Stimulated activated naive B cell treated with anti-CD40 and anti-IgM and Interleukin-4, amounts not matched to agents 10 μg/mL and 1 μg/mL and 100 μg/mL, for 72 hours (primary cell): ENCODE measurements around the gene TMEM178B.
A peak's percentile ranks its signal among the peaks of the same experiment; 100 is the strongest.

ENCODE experiments used
- ATAC-seq, 2 donors: fragments of 150-1000 bp; cut with Tn5 transposase; replicated peaks; 2 replicates each; pipeline ENCODE4 v1.10.0; 2021; ENCODE audit warnings: moderate library complexity in 1 of 2
- DNase-seq: peaks from one replicate; pipeline ENCODE4 v3.0.0; 2021
- H3K27ac Mint-ChIP-seq: one replicate; pipeline ENCODE4 v1.8.0; 2022; ENCODE audit warnings: mild to moderate bottlenecking, mixed read lengths
- H3K27me3 Mint-ChIP-seq, 2 donors: one replicate each; pipeline ENCODE4 v1.8.0; 2022; ENCODE audit warnings: mixed read lengths in 2 of 2
- H3K36me3 Mint-ChIP-seq, 2 donors: one replicate each; pipeline ENCODE4 v1.8.0; 2022; ENCODE audit warnings: mixed read lengths in 2 of 2, mild to moderate bottlenecking in 1 of 2
- H3K4me1 Mint-ChIP-seq, 2 donors: one replicate each; pipeline ENCODE4 v1.8.0; 2022; ENCODE audit warnings: mixed read lengths in 2 of 2, mild to moderate bottlenecking in 1 of 2
- H3K4me3 Mint-ChIP-seq, 2 donors: one replicate each; pipeline ENCODE4 v1.8.0; 2022; ENCODE audit warnings: mild to moderate bottlenecking in 2 of 2, mixed read lengths in 2 of 2, moderate library complexity in 1 of 2
- H3K9me3 Mint-ChIP-seq, 2 donors: one replicate each; pipeline ENCODE4 v1.8.0; 2022; ENCODE audit warnings: mixed read lengths in 2 of 2, mild to moderate bottlenecking in 1 of 2

Gene TMEM178B

DNA sequence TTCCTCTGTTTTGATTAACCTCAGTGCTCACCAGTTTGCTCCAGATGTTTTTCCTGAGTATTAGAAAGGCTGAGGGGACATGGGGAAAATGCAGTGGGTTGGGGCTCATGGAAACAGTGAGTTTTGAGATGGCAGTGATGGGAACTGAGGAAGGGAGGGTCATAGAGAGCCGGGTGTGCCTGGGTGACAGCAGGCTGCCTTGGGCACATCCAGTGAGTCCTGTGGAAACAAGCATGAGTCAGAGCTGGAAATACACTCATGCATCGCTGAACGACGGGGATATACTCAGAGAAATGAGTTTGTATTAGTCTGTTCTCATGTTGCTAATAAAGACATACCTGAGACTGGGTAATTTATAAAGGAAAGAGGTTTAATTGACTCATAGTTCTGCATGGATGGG lies 202.2 kb downstream of the TMEM178B start:
- Mint-ChIP-seq H3K4me3 (no peak overlapping the region), H3K27me3 (no peaks in the 10 kb centered on the region), H3K27ac (no peak overlapping the region), H3K9me3 (peaks cover 4 to 5% of the 10 kb centered on the region in 2 donors), H3K4me1 (no peaks in the 10 kb centered on the region), H3K36me3 (no peaks in the 10 kb centered on the region)
- ATAC-seq (no peak), DNase-seq (no peak)

DNA sequence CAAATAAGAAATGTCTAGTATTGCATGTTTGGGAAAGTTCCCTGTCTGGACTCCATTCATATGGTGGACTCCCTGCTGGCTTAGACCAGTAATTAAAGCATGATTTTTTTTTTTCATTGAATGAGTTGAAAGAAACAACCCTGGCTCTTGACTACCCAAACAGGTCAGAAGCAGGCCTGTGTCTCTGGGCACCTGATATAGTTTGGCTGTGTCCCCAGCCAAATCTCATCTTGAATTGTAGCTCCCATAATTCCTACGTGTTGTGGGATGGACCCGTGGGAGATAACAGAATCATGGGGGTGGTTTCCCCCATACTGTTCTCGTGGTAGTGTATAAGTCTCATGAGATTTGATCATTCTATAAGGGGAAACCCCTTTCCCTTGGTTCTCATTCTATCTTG lies 206.2 kb downstream of the TMEM178B start:
- no peak overlapping the region for H3K4me3 Mint-ChIP-seq
- H3K4me1 Mint-ChIP-seq: no peaks in the 10 kb centered on the region
- peaks cover 3 to 5% of the 10 kb centered on the region in 2 donors for H3K27me3 Mint-ChIP-seq
- DNase-seq (no peak), ATAC-seq (no peak)
- H3K9me3 Mint-ChIP-seq: peaks cover 4 to 5% of the 10 kb centered on the region in 2 donors
- no peak overlapping the region for H3K27ac Mint-ChIP-seq
- H3K36me3 Mint-ChIP-seq: no peaks in the 10 kb centered on the region

DNA sequence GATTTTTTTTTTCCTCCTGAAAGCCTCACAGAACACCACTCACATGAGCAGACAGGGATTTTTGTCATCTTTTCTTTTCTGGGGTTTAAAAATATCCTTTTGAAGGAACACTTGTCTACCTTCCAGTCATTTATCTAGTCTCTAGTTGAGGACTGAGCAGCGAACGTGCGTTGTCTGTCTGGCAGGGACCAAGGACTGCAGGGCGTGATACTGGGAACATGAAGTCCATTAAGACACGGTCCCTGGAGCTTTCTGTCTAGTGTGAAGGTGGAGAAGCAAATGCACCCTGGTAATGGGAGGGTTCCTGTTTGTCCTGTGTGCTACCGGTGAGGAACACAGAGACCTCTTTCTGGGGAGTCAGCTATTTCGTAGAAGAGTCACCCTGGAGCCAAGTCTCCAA lies 207.4 kb downstream of the TMEM178B start:
- no peak overlapping the region for H3K27ac Mint-ChIP-seq
- ATAC-seq (no peak), DNase-seq (no peak)

DNA sequence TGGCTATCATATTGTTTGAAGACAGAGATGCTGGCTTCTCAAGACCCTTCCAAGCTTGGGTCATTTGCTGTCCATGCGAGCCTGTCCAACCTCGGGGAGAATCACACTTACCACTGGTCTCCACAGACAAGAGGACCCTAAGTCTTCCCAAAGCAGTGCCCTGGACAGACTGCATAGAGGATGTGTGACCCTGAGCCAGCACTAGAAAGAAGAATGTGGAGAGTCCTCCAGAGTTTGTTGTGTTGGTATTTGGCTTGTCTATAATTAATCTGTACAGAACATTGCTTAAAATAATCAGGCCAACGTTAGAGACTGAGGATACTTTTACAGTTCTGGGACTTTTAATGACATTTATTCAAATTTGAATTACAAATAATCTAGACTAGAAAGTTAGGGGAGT lies 212.7 kb downstream of the TMEM178B start:
- Mint-ChIP-seq H3K4me3 (no peak overlapping the region), H3K4me1 (no peaks in the 10 kb centered on the region), H3K27ac (no peak overlapping the region), H3K9me3 (no peaks in the 10 kb centered on the region), H3K27me3 (peaks cover 10 to 11% of the 10 kb centered on the region in 2 donors), H3K36me3 (no peaks in the 10 kb centered on the region)
- no peak for DNase-seq
- no peak for ATAC-seq

More for the DNA sequence above, 207.4 kb downstream of the TMEM178B start:
- Mint-ChIP-seq H3K4me3 (no peak overlapping the region), H3K9me3 (peaks cover 0 to 1% of the 10 kb centered on the region in 2 donors), H3K36me3 (no peaks in the 10 kb centered on the region), H3K27me3 (peaks cover 3 to 5% of the 10 kb centered on the region in 2 donors), H3K4me1 (no peaks in the 10 kb centered on the region)

DNA sequence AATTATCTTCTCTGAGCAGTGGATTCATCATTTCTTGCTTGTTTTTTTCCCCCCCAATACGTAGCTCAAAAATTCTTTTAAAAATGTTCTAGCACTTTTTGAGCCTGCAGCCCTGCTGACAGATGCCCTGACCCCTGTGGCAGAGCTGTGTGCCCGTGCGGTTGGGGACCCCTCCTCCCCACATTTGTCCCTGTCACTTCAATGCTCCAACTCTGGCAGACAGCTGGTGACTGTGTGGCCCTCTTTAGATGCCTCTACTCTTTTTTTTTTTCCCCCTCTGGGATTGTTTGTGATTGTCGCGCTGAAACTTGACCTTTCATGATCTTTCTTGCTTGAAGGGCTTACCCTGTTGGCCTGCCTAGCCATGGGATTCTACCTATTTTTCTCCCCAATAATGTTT lies 214.1 kb downstream of the TMEM178B start:
- Mint-ChIP-seq H3K4me1 (no peaks in the 10 kb centered on the region), H3K27me3 (peaks cover 6 to 10% of the 10 kb centered on the region in 2 donors), H3K4me3 (no peak overlapping the region), H3K9me3 (no peaks in the 10 kb centered on the region), H3K27ac (no peak overlapping the region), H3K36me3 (no peaks in the 10 kb centered on the region)
- DNase-seq: no peak
- no peak for ATAC-seq

DNA sequence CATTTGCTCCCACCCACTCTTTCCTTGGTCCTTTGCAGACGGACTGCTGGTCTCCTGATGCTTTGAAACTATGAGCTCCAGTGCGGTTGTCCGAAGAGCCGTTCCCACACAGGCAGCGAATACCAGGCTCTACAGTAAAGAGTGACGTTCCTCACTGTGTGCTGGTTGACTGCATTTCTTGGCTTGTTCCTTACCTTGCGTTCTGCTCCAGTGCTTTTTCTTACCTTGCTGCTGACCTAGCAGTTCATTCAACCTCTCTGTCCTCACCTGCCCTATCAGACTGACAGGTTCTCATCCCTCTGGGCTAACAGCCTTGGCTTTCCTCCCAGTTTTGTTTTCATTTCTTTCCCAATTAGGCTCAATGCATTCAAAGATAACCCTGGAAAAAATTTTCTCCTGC lies 214.8 kb downstream of the TMEM178B start:
- no peaks in the 10 kb centered on the region for H3K9me3 Mint-ChIP-seq
- H3K4me1 Mint-ChIP-seq: no peaks in the 10 kb centered on the region
- no peak overlapping the region for H3K4me3 Mint-ChIP-seq
- H3K27ac Mint-ChIP-seq: no peak overlapping the region
- no peaks in the 10 kb centered on the region for H3K36me3 Mint-ChIP-seq
- DNase-seq (no peak), ATAC-seq (no peak)
- peaks cover 6 to 14% of the 10 kb centered on the region in 2 donors for H3K27me3 Mint-ChIP-seq

DNA sequence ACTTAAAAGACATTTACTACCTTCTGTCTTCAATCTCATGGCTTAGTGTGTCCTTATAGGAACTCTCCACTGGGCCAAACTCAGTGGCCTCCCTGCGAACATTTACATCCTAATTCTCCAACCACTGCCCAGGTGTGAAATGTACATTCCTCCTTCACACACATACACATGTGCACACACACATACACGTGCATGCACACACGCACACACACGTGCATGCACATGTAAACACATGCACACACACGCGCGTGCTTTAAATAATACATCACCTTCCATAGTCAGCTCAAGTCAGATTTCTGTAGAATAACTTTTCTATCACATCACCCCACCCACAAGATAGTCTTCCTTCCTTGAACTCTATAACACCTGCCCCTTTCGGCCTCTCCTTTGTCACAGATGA lies 216.5 kb downstream of the TMEM178B start:
- peaks cover 6 to 14% of the 10 kb centered on the region in 2 donors for H3K27me3 Mint-ChIP-seq
- ATAC-seq: no peak

DNA sequence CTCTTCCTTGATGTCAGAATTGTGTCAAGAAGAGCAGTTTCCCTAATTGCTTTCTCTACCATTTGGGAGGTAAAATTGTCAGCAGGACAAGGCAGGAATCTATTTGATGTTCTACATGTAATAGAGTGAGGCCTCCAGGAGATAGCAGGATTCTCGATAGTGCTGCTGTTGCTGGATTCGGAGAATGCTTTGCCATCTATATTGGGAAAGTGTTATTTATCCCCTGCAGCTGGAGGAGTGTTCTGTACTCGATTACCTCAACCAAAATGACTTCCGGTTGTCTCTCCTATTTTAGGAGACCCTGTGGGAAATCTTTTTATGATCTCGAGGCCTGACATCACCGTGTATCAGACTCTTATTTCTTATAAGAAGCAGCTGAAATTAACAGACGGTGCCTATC lies 217.1 kb downstream of the TMEM178B start:
- ATAC-seq (no peak), DNase-seq (no peak)
- Mint-ChIP-seq H3K36me3 (no peaks in the 10 kb centered on the region), H3K9me3 (no peaks in the 10 kb centered on the region), H3K4me1 (no peaks in the 10 kb centered on the region), H3K27ac (no peak overlapping the region), H3K27me3 (peaks cover 6 to 14% of the 10 kb centered on the region in 2 donors), H3K4me3 (no peak overlapping the region)

More for the DNA sequence above, 216.5 kb downstream of the TMEM178B start:
- H3K9me3 Mint-ChIP-seq: no peaks in the 10 kb centered on the region
- H3K4me1 Mint-ChIP-seq: no peaks in the 10 kb centered on the region
- H3K4me3 Mint-ChIP-seq: no peak overlapping the region
- H3K36me3 Mint-ChIP-seq: no peaks in the 10 kb centered on the region
- no peak for DNase-seq
- no peak overlapping the region for H3K27ac Mint-ChIP-seq

DNA sequence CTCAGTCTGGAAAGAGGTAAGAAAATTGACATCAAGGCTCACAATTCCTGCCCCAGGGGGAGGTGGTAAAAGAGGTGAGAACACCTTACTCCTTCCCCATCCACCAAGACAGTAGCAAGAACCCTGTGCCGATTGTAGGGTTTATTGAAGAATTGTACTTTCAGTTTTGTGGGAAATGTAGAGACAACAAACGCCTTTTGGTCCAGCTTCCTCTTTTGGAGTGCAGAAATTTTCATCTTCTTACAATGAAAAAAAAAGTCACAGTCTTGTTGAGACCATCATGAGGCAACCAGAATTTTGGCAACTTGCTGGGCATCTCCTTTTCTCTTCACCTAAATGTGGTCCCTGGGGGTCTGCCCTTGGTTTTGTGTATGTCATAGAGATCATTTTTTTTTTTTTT lies 217.7 kb downstream of the TMEM178B start:
- Mint-ChIP-seq H3K9me3 (no peaks in the 10 kb centered on the region), H3K27ac (no peak overlapping the region), H3K27me3 (peaks cover 6 to 14% of the 10 kb centered on the region in 2 donors), H3K4me1 (no peaks in the 10 kb centered on the region), H3K36me3 (no peaks in the 10 kb centered on the region), H3K4me3 (no peak overlapping the region)
- DNase-seq (no peak), ATAC-seq (peak in 1 of 2 donors; percentile 46)

DNA sequence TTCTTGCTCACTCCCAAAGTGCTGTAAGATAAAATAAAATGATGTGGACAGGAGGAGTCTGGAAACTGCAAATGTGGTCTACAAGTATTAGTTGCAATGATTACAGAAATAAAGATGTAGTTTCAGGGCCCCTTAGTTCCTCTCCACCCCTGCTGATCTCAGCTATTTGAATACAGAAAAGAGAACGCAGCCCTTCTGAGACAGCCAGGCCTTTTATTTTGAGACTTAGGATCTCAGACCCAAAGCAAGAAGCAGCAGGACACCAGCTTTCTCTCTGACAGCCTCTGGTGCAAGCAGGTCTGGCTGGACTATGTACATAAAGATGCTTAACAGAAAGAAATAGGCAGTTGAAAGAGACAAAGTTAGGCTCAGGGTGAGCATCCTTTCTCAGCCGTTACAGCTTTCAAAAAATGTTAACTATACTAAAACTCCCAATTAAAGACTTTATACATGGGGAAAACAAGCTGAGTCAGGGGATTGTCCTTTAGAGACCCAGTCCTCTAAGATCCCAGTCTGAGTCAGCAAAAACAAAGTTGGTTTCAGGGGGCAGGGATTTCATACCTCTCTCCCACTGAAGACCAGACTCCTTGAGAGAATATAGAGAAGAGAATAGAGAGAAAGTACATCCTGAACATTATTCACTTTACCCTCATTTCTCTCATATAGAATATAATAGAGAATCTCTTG lies 220.4 kb downstream of the TMEM178B start:
- Mint-ChIP-seq H3K36me3 (no peaks in the 10 kb centered on the region), H3K9me3 (no peaks in the 10 kb centered on the region), H3K4me1 (no peaks in the 10 kb centered on the region), H3K27me3 (peaks cover 0 to 7% of the 10 kb centered on the region in 2 donors), H3K4me3 (no peak overlapping the region), H3K27ac (no peak overlapping the region)
- ATAC-seq: no peak
- DNase-seq: no peak

DNA sequence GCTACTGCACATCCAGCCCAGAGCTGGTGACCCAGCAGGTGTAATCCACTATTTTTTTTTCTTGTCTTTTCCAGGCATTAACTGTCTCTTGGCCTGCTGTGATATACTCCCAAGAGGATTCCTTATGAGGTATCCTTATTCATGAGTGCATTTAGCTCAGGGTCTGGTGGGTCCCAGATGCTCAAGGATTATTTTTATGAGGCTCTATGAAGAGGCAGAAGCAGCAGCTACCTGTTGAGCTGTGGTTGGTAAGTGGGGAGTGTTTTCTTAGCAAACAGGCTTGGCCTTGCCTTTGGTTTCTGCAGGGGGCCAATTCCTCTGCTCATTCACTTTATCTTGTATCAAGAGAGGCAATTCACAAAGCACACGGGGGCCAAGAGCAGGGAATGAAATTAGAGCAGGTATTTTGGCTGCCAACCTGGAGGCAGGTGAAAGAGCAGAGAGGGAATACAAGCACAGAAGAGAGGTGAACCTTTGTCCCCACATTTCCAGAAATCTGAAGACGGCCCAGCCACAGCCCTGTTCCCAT lies 221.6 kb downstream of the TMEM178B start:
- no peak overlapping the region for H3K27ac Mint-ChIP-seq
- H3K4me1 Mint-ChIP-seq: no peaks in the 10 kb centered on the region
- no peaks in the 10 kb centered on the region for H3K9me3 Mint-ChIP-seq
- no peak for DNase-seq
- no peak overlapping the region for H3K4me3 Mint-ChIP-seq
- H3K36me3 Mint-ChIP-seq: no peaks in the 10 kb centered on the region
- ATAC-seq: no peak
- peaks cover 1 to 7% of the 10 kb centered on the region in 2 donors for H3K27me3 Mint-ChIP-seq

DNA sequence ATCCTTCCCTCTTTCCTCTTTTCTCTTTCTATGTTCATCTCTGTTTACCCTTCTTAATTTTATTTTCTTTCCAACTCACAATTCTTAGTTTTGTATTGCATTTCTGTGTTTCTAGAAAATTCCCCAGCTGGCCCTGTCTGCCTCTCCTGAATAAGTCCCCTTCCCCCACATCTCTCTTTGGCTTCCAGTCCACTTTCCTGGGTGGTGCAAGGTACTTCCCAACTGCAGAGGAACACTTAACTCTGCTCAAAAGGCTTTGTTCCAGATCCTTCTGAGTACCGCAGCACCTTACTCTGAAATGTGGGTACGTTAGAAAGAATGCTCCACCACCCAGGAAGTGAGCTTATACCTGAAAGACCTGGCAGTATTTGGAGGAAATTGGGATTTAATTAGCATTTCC lies 227.0 kb downstream of the TMEM178B start:
- Mint-ChIP-seq H3K36me3 (no peaks in the 10 kb centered on the region), H3K27ac (no peak overlapping the region), H3K9me3 (no peaks in the 10 kb centered on the region), H3K27me3 (peaks cover 5 to 10% of the 10 kb centered on the region in 2 donors), H3K4me1 (no peaks in the 10 kb centered on the region), H3K4me3 (no peak overlapping the region)
- DNase-seq: no peak
- no peak for ATAC-seq

DNA sequence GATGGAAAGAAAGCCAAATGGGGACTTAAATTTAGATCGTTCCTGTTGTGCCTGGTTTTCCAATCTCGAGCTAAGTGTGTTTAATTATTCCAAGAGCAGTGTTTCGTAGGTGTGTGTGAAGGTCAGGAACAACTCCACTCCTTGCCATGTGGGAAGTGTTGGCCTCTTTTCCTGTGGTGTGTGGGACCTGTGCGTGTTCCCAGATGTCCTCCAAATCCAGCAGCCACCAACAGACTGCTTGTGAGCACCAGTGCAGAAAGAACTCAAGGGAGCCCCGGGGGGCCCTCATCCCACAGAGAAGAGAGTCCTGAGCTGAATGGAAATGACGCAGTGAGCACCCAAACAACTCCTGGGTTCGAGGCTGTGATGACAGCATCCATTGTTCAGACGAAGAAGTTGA lies 227.7 kb downstream of the TMEM178B start:
- H3K36me3 Mint-ChIP-seq: no peaks in the 10 kb centered on the region

DNA sequence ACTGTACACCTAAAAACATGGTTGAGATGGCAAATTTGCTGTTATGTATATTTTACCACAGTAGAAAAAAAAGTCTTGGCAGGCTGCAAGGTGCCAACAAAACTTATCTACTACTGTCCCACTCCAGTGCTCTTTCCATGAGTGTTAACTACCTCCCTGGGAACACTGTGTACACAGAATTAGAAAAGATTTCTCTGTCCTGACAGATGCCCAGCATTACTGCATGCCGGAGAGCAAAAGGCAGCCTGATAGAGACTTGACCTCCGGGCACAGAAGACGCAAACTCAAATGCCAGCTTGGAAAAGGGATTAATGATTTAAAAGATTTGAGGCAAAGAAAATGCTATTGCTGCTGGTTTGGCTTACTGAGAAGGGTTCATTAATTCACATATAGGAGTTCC lies 228.8 kb downstream of the TMEM178B start:
- Mint-ChIP-seq H3K27me3 (peaks cover 5 to 10% of the 10 kb centered on the region in 2 donors), H3K9me3 (no peaks in the 10 kb centered on the region), H3K36me3 (no peaks in the 10 kb centered on the region), H3K27ac (no peak overlapping the region), H3K4me1 (no peaks in the 10 kb centered on the region), H3K4me3 (no peak overlapping the region)
- ATAC-seq (no peak), DNase-seq (no peak)

More for the DNA sequence above, 227.7 kb downstream of the TMEM178B start:
- Mint-ChIP-seq H3K27ac (no peak overlapping the region), H3K4me1 (no peaks in the 10 kb centered on the region), H3K4me3 (no peak overlapping the region), H3K27me3 (peaks cover 5 to 10% of the 10 kb centered on the region in 2 donors), H3K9me3 (no peaks in the 10 kb centered on the region)
- ATAC-seq (no peak), DNase-seq (no peak)

DNA sequence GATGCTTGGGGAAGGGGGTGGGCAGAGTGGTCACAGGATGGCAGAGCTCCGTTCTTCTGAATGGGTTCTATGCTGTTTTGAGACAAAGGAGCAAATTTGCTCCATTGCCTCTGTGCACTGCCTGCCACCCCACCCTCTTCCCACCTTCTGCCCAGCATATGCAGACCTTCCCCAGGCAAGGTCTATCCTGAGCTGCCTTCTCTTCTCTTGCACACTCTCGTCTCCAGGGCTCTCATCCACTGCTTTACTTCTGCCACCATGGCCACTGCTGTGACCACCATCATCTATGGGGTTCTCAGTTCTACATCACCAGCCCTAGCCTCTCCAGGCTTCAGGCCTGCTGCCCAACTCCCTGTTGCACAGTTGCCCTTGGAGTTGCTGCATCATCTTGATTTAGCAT lies 230.4 kb downstream of the TMEM178B start:
- H3K27ac Mint-ChIP-seq: no peak overlapping the region
- no peaks in the 10 kb centered on the region for H3K9me3 Mint-ChIP-seq
- no peak overlapping the region for H3K4me3 Mint-ChIP-seq
- H3K36me3 Mint-ChIP-seq: no peaks in the 10 kb centered on the region
- H3K4me1 Mint-ChIP-seq: no peaks in the 10 kb centered on the region
- peaks cover 5 to 10% of the 10 kb centered on the region in 2 donors for H3K27me3 Mint-ChIP-seq
- no peak for DNase-seq
- no peak for ATAC-seq
